Muscle layer of duodenum (tissue), 2 donors: ENCODE measurements around the gene ACD.

ENCODE experiments used
- H3K27ac ChIP-seq: one replicate; pipeline ENCODE4 v1.7.0; 2013; ENCODE audit warnings: mild to moderate bottlenecking, low read length
- H3K27me3 ChIP-seq: one replicate; pipeline ENCODE4 v1.7.0; 2013; ENCODE audit warnings: low read depth, mild to moderate bottlenecking, control low read depth, low read length
- H3K36me3 ChIP-seq, 2 donors: one replicate each; pipeline ENCODE4 v1.7.0; 2013; ENCODE audit warnings: low read length in 2 of 2, control low read depth in 1 of 2, mild to moderate bottlenecking in 1 of 2; ENCODE audit not compliant: insufficient read depth in 2 of 2, control insufficient read depth in 1 of 2
- H3K4me1 ChIP-seq, 2 donors: one replicate each; pipeline ENCODE4 v1.7.0; 2013; ENCODE audit warnings: low read length in 2 of 2, mild to moderate bottlenecking in 2 of 2, control low read depth in 1 of 2, moderate library complexity in 1 of 2; ENCODE audit not compliant: insufficient read depth in 2 of 2, control insufficient read depth in 1 of 2
- H3K4me3 ChIP-seq, 2 donors: one replicate each; pipeline ENCODE4 v1.7.0; 2013; ENCODE audit warnings: low read length in 2 of 2, low read depth in 1 of 2, mild to moderate bottlenecking in 1 of 2
- H3K9me3 ChIP-seq, 2 donors: one replicate each; pipeline ENCODE4 v1.7.0; 2013; ENCODE audit warnings: low read length in 2 of 2, control low read depth in 1 of 2, mild to moderate bottlenecking in 1 of 2; ENCODE audit not compliant: control insufficient read depth in 1 of 2
- donor health status: healthy.

The ACD gene

DNA sequence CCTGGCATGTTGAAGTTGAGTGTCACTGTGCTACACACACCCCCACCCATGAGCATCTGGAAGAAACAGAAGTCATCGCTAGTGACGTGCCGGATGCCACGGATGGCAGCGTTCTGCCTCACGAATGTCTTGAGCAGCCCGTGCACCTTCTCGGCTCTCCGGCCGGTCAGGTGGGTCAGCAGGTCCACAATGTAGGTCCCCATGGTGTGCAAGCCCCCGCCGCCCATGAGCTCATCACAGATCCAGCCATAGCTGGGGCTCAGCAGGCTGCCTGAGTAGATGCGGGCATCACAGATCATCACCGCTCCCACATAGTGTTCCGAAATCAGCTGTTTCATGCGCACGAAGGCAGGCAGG is 15.5 kb upstream of the ACD start:
- Histone ChIP-seq H3K36me3 (no peaks in the 10 kb centered on the region), H3K4me3 (no peak overlapping the region)

DNA sequence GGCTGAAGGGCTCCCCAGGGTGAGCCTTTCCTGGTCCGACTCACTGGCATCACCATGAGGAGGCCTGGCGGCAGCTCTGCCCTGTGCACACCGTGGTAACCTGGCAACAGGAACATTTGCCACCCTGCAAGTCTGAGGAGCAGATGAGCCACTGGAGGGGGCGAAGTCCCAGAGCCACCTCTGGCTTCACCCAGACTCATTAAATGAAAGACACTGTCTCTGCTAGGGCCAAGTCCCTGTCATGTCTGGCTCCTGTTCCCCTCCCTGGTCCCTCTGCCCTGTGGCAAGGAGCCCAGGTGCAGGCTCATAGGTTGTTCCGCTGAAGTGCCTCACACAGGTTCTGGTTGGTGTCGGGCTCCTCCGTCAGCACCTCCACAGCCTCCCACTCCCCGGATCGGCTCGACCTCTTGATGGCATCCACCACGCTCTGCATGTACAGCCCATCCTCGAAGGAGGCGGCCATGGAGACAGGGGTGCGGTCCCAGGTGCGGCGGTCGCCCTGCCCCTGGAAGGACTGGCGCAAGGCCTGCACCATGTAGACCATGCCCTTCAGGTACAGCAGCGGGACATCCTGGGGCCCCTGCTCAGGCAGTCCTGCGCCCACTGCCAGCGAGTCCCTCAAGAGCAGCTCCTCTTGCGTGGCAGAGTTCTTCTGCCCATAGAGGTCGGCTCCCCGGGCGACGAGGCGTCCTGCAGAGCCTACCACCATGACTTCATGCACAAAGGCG is 15.0 kb upstream of the ACD start:
- H3K9me3 ChIP-seq: no peaks in the 10 kb centered on the region
- H3K27me3 ChIP-seq: no peaks in the 10 kb centered on the region
- H3K27ac ChIP-seq: no peak overlapping the region
- H3K36me3 ChIP-seq: no peaks in the 10 kb centered on the region
- H3K4me1 ChIP-seq: peaks cover 9 to 16% of the 10 kb centered on the region in 2 donors
- no peak overlapping the region for H3K4me3 ChIP-seq

More for the DNA sequence above, 15.5 kb upstream of the ACD start:
- peaks cover 9 to 16% of the 10 kb centered on the region in 2 donors for H3K4me1 ChIP-seq
- H3K27ac ChIP-seq: no peak overlapping the region
- H3K9me3 ChIP-seq: no peaks in the 10 kb centered on the region
- no peaks in the 10 kb centered on the region for H3K27me3 ChIP-seq

DNA sequence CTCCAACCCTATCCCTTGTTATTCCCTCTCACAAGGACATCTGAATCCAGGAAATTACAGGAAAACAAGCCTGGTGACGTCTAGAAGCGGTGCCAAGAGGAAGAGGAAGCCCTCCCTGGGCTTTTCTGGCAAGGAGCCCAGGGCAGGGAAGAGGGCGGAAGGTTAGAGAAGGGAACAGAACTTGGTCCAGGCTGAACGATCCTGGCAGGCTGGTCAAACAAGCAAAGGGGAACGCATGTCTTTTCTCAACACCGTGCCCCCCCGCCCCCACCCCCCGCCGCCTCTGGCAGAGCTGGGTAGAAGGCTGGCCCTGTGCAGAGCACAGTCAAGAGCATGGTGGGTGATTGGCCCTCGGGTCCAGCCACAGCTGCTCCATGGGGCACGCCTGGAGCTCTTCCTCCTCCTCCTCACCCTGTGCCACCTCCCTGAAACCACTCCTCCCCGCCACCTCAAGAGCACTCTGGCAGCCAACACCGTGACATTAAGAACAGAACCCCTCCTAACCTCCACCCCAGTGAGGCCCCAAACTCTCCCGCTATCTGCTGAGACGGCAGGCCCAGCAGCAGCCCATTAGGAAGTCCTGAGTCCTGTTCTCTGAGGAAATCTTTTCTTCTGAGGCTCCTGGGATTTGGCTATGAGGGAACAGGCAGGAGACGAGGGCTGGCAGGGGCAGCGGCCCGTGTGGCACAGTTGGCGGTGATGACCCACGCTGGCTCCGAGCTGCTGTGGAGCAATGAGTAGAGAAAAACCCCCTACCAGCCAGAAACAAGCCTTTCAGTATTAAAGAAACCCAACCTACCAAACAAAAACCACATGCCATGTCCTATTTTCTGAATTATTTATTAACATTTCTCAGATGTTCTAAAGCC is 13.9 kb upstream of the ACD start:
- no peaks in the 10 kb centered on the region for H3K27me3 ChIP-seq
- H3K27ac ChIP-seq: peak overlapping the region; percentile 75
- H3K4me1 ChIP-seq: peaks cover 9 to 16% of the 10 kb centered on the region in 2 donors
- no peak overlapping the region for H3K4me3 ChIP-seq
- no peaks in the 10 kb centered on the region for H3K36me3 ChIP-seq
- H3K9me3 ChIP-seq: no peaks in the 10 kb centered on the region

DNA sequence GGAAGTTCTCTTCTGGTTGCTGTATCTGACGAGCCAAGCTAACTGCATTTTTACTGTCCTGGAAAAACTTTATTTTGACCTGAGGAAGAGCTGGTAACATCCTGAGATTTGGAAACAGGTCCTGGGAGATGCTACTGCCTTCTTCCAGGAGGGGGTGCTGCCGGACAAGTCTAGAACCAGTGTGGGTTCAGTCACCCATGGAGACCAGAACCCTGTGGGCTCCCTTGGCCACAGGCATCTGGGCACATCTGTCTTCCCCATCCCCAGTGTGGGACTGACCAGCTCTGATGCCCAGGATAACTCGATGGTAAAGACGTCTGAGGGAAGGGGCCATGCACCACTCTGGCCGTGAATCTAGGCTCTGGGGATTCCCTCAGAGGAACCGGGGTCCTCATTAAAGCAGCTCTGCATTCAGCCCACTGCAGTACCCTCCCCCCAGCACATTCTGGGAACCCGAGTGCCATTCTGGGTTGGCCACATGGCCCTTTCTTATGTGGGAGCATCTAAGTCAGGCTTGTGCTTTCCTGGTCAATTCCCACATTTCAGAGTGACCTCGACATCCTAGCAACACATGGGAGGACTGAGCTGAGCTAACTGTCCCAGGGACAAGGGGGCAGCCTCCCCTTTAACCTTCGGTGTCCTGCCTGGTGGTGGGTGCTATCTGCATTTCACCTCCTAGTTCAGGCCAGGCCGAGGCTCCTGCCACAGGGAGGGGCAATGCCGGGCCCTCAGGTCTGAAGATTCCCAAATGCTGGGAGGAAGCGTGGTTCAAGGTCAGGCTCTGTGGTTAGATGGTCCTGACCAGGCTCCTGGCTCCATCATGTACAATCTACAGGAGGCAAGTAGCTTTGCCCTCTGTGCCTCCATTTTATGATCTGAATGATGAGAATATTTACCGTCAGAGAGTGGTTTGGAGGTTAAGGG is 12.9 kb upstream of the ACD start:
- Histone ChIP-seq H3K4me3 (no peak overlapping the region), H3K36me3 (no peaks in the 10 kb centered on the region), H3K27ac (peak overlapping the region; percentile 75), H3K4me1 (peaks cover 9 to 15% of the 10 kb centered on the region in 2 donors), H3K9me3 (no peaks in the 10 kb centered on the region), H3K27me3 (no peaks in the 10 kb centered on the region)

DNA sequence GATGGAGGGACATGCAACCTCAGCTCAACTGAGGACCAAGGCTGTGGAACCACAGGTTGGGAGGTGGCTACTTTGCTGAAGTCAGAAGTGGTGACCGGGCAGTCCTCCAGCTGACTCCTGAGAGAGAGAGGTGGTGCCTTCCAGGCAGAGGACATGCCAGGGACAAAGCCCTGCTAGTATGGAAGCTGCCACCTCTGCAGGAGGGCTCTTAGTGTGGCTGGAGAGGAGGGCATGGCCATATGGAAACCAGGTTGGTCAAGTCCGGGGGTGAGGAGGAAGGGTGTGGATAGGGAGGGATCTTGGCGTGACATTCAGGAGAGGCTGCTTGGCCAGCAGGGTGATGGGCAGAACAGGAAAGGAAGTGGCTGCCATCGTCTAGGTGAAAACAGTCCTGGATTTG is 12.2 kb upstream of the ACD start:
- Histone ChIP-seq H3K27me3 (no peaks in the 10 kb centered on the region), H3K4me3 (no peak overlapping the region), H3K9me3 (no peaks in the 10 kb centered on the region), H3K4me1 (peaks cover 16 to 22% of the 10 kb centered on the region in 2 donors), H3K27ac (no peak overlapping the region), H3K36me3 (no peaks in the 10 kb centered on the region)

DNA sequence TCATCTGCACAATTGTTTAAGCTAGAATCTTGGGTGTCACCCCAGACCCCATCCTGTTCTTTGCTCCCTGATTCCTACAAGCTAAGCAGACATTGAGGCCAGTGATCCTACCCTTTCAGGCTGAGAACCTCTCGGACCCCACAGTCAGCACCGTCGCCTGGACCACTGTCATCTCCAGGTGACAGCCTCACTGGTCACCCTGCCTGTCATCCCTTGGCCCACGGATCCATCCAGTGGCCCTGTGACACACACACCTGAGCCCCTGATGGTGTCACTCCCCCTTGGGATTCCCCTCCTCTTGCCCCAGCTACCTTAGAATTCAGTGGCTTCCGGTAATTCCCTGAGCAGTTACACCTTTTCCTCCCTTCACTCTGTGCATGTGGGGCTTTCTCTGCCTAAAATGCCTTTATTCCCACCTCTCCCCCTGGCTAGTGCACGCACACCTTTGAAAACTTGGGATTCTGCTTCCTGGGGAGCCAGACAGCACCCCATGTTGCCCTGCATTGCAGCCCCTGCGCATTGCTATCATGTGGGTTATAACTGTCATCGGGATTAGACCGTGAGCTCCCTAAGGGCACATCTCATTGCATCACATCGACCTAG is 9.5 kb upstream of the ACD start:
- no peaks in the 10 kb centered on the region for H3K27me3 ChIP-seq
- H3K27ac ChIP-seq: no peak overlapping the region
- no peaks in the 10 kb centered on the region for H3K9me3 ChIP-seq
- peaks cover 0 to 4% of the 10 kb centered on the region in 2 donors for H3K36me3 ChIP-seq
- no peak overlapping the region for H3K4me3 ChIP-seq
- peaks cover 18 to 36% of the 10 kb centered on the region in 2 donors for H3K4me1 ChIP-seq

DNA sequence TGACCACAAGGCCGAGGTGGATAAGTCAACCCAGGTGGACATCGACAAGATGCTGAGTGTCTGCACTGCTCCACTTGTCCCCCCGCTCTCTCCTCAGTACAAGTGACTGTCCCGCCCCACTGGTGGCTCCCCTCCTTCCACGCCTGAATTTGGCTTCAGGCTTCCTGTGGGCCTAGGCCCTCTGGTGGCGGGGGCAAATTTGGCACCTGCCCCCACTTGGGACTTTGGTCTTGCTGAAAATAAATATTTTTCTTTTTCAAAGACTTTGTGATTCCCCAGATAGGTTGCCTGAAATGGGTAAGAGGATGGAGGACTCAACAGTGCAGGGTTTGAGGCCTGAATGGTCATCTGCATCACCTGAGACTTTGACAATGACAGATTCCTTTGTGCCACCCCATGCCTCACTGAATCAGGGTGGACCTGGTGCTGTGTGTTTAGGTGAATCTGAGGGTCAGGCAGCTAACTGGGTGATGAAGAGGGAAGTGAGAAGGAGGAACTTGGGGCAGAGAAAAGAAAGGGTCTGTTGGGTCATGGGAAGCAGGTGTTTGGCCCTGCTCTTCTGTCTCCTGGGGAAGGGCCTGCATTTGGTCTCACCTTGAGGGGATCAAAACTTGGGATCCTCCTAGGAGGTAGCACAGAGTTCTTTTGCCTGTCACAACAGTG is 8.6 kb upstream of the ACD start:
- peaks cover 14 to 36% of the 10 kb centered on the region in 2 donors for H3K4me1 ChIP-seq
- no peaks in the 10 kb centered on the region for H3K9me3 ChIP-seq
- no peak overlapping the region for H3K4me3 ChIP-seq
- no peak overlapping the region for H3K27ac ChIP-seq
- peaks cover 0 to 6% of the 10 kb centered on the region in 2 donors for H3K36me3 ChIP-seq
- no peaks in the 10 kb centered on the region for H3K27me3 ChIP-seq

DNA sequence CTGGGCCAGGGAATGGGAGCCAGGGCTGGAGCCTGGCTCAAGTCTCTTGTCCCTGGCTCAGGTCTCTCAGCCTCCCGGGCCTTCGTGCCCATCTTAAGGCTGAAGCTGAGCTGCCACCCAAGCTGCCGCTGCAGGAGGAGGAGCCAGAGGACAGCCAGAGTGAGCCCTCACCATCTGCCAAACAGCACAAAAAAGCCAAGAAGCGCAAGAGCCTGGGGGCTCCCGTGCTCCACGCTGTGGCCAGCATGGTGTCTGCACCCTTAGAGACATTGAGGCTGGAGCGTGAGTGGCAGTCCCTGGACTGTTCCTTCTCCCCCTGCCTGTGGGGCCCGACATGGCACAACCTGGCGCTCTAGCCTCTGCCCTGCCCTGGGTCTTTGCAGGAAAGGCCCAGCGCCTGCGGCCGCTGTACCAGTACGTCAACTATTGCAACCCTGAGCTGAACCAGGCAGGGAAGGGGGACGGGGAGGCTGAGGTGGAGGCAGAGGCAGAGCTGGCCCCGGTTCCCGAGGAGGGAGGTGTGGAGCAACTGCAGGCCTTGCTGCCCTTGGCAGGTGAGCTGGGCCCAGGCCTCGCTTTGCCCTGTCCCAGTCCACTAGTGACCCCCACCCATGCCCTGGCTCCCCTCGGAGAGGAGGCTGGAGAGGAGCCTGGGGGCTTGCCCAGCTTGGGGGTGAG is 7.9 kb upstream of the ACD start:
- peaks cover 0 to 13% of the 10 kb centered on the region in 2 donors for H3K36me3 ChIP-seq
- no peak overlapping the region for H3K27ac ChIP-seq
- no peaks in the 10 kb centered on the region for H3K9me3 ChIP-seq
- H3K27me3 ChIP-seq: no peaks in the 10 kb centered on the region
- H3K4me1 ChIP-seq: peaks cover 10 to 31% of the 10 kb centered on the region in 2 donors
- peak overlapping the region; percentile 61 to 86 for H3K4me3 ChIP-seq

DNA sequence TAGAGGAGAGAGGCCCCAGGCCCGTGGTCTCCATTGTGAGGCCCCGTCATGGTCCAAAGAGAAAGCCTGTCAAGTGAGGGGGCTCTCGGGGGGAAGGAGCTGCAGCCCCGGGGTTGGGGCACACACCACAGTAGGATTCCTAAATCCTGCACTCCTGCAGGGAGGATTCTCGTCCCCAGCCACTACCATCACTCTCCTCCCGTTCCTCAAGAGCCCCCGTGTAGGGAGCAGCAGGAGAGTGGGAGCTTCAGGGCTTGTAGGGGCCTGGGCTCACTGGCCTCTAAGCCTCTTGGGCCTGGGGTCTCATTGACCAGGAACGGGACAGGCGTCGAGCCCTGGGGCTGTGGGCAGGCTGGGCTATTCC is 7.4 kb upstream of the ACD start:
- peak overlapping the region; percentile 56 for H3K27ac ChIP-seq
- no peaks in the 10 kb centered on the region for H3K9me3 ChIP-seq
- peaks cover 0 to 18% of the 10 kb centered on the region in 2 donors for H3K36me3 ChIP-seq
- H3K27me3 ChIP-seq: no peaks in the 10 kb centered on the region
- peak overlapping the region; percentile 61 to 86 for H3K4me3 ChIP-seq
- H3K4me1 ChIP-seq: peaks cover 9 to 25% of the 10 kb centered on the region in 2 donors
